GM12873 (cell line): ENCODE measurements around the gene PELO.

Experiments
- CTCF ChIP-seq: IDR thresholded peaks from 2 replicates; pipeline ENCODE4 v1.5.1; 2012; ENCODE audit warnings: low read depth, mild to moderate bottlenecking, moderate library complexity, low read length, control low read depth; ENCODE audit not compliant: insufficient read depth; ENCODE audit errors: missing control alignments

PELO gene

DNA sequence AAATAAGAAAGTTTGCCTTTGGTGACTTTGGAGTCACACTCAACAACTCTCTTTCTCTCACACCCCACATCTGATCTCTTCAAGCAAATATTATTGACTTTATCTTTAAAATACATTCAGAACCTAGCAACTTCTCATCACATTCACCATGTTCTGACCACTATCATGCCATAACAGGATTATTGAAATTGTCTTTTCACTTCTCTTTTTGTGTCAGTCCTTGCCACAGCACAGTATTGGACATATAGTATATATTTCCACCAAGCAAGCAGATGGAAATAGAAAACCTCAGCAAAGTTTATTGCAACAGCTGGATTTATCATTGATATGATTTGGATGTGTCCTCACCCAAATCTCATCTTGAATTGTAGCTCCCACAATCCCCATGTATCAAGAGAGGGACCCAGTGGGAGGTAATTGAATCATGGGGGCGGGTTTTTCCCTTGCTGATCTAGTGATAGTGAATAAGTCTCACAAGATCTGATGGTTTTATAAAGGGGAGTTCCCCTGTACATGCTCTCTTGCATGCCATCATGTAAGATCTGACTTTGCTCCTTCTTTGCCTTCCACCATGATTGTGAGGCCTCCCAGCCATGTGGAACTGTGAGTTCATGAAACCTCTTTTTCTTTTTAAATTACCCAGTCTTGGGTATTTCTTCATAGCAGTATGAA, 26.9 kb upstream of the PELO start:
- TF ChIP-seq CTCF, result no peak

DNA sequence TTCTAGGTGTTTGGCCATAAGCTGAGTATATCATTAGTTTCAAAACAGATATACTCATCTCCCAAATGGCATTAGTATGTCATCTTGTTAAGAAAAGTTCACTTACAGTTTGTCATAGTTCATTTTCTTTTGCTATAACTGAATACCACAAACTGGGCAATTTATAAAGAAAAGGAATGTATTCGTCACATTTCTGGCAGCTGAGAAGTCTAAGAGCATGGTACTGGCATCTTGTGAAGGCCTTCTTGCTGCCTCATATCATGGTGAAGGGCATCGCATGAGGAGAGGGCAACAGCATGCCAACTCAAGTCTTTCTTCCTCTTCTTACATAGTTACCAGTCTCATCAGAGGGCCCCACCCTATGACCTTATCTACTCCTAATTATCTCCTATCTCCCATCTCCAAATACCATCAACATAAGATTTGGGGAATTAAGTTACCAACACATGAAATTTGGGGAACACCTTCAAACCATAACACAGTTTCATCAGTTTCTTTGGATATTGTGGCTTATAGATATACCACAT, 20.4 kb upstream of the PELO start:
- no peak for TF ChIP-seq CTCF

GRCh38 chr5:52767766-52768480, 19.8 kb upstream of the PELO start:
- TF ChIP-seq CTCF, result no peak

DNA sequence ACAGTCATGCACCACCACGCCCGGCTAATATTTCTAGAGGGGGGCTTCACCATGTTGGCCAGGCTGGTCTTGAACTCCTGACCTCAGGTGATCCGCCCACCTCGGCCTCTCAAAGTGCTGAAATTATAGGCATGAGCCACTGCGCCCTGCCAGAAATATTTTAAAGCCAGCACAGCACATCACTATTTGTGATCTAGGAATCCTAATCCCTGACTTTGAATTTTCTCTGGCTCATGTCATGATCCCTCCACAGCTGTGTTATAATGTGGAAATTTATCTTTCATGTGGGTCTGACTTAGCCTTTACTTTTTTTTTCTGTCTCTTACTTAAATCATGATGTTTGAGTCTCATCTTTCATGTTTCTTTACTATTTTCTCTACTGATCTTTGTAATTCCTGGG, 18.7 kb upstream of the PELO start:
- no peak for TF ChIP-seq CTCF

DNA sequence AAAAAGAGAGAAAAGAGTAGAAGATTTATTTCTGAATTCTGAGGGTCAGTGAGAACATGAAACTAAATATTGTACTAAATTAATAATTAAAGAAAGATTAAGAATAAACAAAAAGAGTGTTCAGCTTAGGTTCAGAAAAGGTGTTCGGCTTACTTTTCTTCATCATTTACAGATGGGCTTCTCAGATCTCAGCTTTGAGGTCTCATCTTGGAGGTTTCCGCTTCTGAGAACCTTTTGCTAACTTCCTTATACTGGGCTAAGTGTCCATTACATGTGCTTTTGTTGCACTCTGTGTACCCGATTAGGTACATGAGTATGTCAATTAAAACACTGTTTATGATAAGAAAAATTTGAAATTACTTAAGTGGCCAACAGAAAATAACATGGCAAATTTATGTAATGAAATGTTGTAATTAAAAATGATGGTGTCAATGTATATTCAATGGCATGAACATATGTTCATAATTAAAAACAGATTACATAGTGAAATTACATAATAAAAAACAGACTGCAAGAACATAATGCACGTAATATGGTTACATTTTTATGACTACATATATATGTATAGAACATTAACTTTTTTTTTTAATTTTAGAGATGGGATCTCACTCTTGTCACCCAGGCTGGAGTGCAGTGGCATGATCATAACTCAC, 17.3 kb upstream of the PELO start:
- no peak for TF ChIP-seq CTCF

- no peak for TF ChIP-seq CTCF
These were observed 16.2 kb upstream of the PELO start for GRCh38 chr5:52771343-52772039.

GRCh38 chr5:52772668-52773067, 15.0 kb upstream of the PELO start:
- no peak for TF ChIP-seq CTCF
